Measurements from ENCODE around the gene PDIA6.

- TF ChIP-seq CTCF (IDR thresholded peaks at IDR 0.05) (no peak), POLR2A (IDR thresholded peaks at IDR 0.05) (no peak)
Measured at GRCh38 chr2:10796703-10797102, 15.9 kb downstream of the PDIA6 start.
